HEK293 (cell line): ENCODE results near the gene MAN1B1.

Source experiments
- CTCF ChIA-PET: fragments of 350-600 bp; formaldehyde crosslinking; extraction: SDS; loops from one replicate; lab custom pipeline; 2021; ENCODE audit warnings: antibody characterized with exemption; lab: Yijun Ruan, JAX
- POLR2A ChIA-PET: fragments of 300-600 bp; formaldehyde crosslinking; extraction: SDS; loops from one replicate; lab custom pipeline; 2020; ENCODE audit warnings: antibody characterized with exemption, inconsistent platforms; lab: Yijun Ruan, JAX
- H3K27ac ChIP-seq: fragments of 200-500 bp; sonication (Bioruptor generic); 2 replicates; pipeline ENCODE4 v1.5.1; 2014; ENCODE audit warnings: low read depth, low read length, control low read depth, inconsistent platforms; ENCODE audit errors: extremely low read depth
- H3K36me3 ChIP-seq, 2 experiments: fragments of 200-500 bp in 1 of 2; sonication (Bioruptor generic) in 1 of 2; 1 replicate in 1 of 2; 2 replicates in 1 of 2; pipeline ENCODE4 v1.5.1; 2014 to 2017; ENCODE audit warnings: inconsistent platforms in 2 of 2, low read length in 2 of 2; ENCODE audit not compliant: control insufficient read depth in 2 of 2, insufficient read depth in 1 of 2
- H3K4me1 ChIP-seq: fragments of 200-500 bp; sonication (Bioruptor generic); 2 replicates; pipeline ENCODE4 v1.5.1; 2014; ENCODE audit warnings: mild to moderate bottlenecking, low read length, inconsistent platforms; ENCODE audit not compliant: control insufficient read depth, insufficient read depth
- H3K4me3 ChIP-seq: 2 replicates; pipeline ENCODE4 v1.5.1; 2011; ENCODE audit warnings: low read depth, mild to moderate bottlenecking, control low read depth, low read length, moderate library complexity
- H3K9me3 ChIP-seq: fragments of 200-500 bp; sonication (Bioruptor generic); 2 replicates; pipeline ENCODE4 v1.5.1; 2014; ENCODE audit warnings: low read depth, low read length, inconsistent platforms; ENCODE audit not compliant: control insufficient read depth, insufficient read depth
- BCL11A ChIP-seq: fragments of 450-650 bp; formaldehyde crosslinking; IDR thresholded peaks from 2 replicates; pipeline ENCODE4 v1.5.1; 2016; ENCODE audit warnings: low read depth, missing biosample characterization, missing genetic modification characterization
- BCL11B ChIP-seq: fragments of 450-650 bp; formaldehyde crosslinking; IDR thresholded peaks from 2 replicates; pipeline ENCODE4 v1.5.1; 2016; ENCODE audit warnings: low read depth, missing biosample characterization, missing genetic modification characterization
- CTCF ChIP-seq: fragments of 450-650 bp; formaldehyde crosslinking; IDR thresholded peaks from 2 replicates; pipeline ENCODE4 v1.5.1; 2016; ENCODE audit warnings: missing biosample characterization, missing genetic modification characterization
- ZBTB8A ChIP-seq: fragments of 450-650 bp; formaldehyde crosslinking; IDR thresholded peaks from 2 replicates; pipeline ENCODE4 v1.5.1; 2016; ENCODE audit warnings: missing biosample characterization, missing genetic modification characterization
- ZNF10 ChIP-seq: fragments of 450-650 bp; formaldehyde crosslinking; IDR thresholded peaks from 2 replicates; pipeline ENCODE4 v1.5.1; 2017; ENCODE audit warnings: missing biosample characterization, missing genetic modification characterization
- ZNF155 ChIP-seq: fragments of 450-650 bp; formaldehyde crosslinking; IDR thresholded peaks from 2 replicates; pipeline ENCODE4 v1.5.1; 2016; ENCODE audit warnings: missing biosample characterization, missing genetic modification characterization
- ZNF2 ChIP-seq: fragments of 450-650 bp; formaldehyde crosslinking; IDR thresholded peaks from 2 replicates; pipeline ENCODE4 v1.5.1; 2016; ENCODE audit warnings: missing biosample characterization, missing genetic modification characterization
- ZNF561 ChIP-seq: fragments of 450-650 bp; IDR thresholded peaks from 2 replicates; pipeline ENCODE4 v1.5.1; 2018; ENCODE audit warnings: missing biosample characterization, missing genetic modification characterization, borderline replicate concordance
- TF ChIP-seq, protein P1 (sequence below): fragments of 450-650 bp; formaldehyde crosslinking; IDR thresholded peaks from 2 replicates; pipeline ENCODE4 v1.5.1; 2016; ENCODE audit warnings: missing biosample characterization, missing genetic modification characterization
- TF ChIP-seq, protein P2 (sequence below): fragments of 450-650 bp; formaldehyde crosslinking; IDR thresholded peaks from 2 replicates; pipeline ENCODE4 v1.5.1; 2016; ENCODE audit warnings: missing biosample characterization, missing genetic modification characterization

Gene MAN1B1

GRCh38 chr9:137110147-137110910, 23.5 kb downstream of the MAN1B1 start:
- ChIA-PET CTCF (no interaction called here), POLR2A (no interaction called here)
- Histone ChIP-seq H3K36me3 (peaks cover 0 to 45% of the 10 kb centered on the region in 2 experiments; a peak in 1 of 3 replicates), H3K4me3 (no peak overlapping the region), H3K27ac (no peak overlapping the region), H3K4me1 (no peaks in the 10 kb centered on the region), H3K9me3 (no peaks in the 10 kb centered on the region)
- TF ChIP-seq ZNF561 (tag by site-specific recombination), result no peak

DNA sequence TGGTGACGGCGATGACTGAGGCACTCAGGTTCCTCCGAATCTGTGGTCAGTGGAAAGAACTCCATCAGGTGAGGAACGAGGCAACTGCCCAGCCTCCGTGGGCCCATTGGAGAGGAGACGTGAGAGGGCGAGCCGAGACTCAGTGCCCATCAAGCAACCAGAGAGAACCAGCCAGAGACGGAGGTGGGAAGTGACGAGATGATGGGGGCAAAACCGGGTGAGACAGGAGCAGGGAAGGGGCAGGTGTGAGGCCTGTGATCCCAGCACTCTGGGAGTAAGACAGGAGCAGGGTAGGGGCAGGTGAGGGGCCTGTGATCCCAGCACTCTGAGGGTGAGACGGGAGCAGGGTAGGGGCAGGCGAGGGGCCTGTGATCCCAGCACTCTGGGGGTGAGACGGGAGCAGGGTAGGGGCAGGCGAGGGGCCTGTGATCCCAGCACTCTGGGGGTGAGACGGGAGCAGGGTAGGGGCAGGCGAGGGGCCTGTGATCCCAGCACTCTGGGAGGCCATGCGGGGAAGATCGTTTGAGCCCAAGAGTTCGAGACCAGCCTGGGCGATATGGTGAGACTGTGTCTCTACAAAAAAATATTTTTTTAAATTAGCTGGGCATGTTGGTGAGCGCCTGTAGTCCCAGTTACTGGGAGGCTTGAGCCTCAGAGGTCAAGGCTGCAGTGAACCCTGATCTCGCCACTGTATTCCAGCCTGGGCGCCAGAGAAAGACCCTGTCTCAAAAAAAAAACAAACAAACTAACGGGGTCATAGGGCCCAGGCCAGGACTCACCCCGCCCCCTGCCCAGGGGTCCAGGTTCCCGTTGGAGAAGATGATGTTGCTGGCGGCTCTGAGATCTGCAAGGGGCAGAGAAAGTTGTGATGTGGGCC, 24.4 kb downstream of the MAN1B1 start:
- Histone ChIP-seq H3K4me3 (no peak overlapping the region), H3K27ac (no peak overlapping the region), H3K4me1 (no peaks in the 10 kb centered on the region), H3K9me3 (no peaks in the 10 kb centered on the region), H3K36me3 (peaks cover 0 to 38% of the 10 kb centered on the region in 2 experiments; a peak in 1 of 3 replicates)
- TF ChIP-seq ZNF155 (tag by site-specific recombination) (no peak), ZNF10 (tag by site-specific recombination) (no peak), BCL11A (tag by site-specific recombination) (peak; percentile 59; the same call in 1 of the 2 replicates), BCL11B (peak; percentile 35; the same call in 1 of the 2 replicates), CTCF (tag by site-specific recombination) (no peak), ZBTB8A (no peak), ZNF2 (tag by site-specific recombination) (no peak)
- TF ChIP-seq, protein P1, sequence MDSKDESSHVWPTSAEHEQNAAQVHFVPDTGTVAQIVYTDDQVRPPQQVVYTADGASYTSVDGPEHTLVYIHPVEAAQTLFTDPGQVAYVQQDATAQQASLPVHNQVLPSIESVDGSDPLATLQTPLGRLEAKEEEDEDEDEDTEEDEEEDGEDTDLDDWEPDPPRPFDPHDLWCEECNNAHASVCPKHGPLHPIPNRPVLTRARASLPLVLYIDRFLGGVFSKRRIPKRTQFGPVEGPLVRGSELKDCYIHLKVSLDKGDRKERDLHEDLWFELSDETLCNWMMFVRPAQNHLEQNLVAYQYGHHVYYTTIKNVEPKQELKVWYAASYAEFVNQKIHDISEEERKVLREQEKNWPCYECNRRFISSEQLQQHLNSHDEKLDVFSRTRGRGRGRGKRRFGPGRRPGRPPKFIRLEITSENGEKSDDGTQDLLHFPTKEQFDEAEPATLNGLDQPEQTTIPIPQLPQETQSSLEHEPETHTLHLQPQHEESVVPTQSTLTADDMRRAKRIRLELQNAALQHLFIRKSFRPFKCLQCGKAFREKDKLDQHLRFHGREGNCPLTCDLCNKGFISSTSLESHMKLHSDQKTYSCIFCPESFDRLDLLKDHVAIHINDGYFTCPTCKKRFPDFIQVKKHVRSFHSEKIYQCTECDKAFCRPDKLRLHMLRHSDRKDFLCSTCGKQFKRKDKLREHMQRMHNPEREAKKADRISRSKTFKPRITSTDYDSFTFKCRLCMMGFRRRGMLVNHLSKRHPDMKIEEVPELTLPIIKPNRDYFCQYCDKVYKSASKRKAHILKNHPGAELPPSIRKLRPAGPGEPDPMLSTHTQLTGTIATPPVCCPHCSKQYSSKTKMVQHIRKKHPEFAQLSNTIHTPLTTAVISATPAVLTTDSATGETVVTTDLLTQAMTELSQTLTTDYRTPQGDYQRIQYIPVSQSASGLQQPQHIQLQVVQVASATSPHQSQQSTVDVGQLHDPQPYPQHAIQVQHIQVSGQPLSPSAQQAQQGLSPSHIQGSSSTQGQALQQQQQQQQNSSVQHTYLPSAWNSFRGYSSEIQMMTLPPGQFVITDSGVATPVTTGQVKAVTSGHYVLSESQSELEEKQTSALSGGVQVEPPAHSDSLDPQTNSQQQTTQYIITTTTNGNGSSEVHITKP (tag by site-specific recombination), result no peak
- TF ChIP-seq, protein P2, sequence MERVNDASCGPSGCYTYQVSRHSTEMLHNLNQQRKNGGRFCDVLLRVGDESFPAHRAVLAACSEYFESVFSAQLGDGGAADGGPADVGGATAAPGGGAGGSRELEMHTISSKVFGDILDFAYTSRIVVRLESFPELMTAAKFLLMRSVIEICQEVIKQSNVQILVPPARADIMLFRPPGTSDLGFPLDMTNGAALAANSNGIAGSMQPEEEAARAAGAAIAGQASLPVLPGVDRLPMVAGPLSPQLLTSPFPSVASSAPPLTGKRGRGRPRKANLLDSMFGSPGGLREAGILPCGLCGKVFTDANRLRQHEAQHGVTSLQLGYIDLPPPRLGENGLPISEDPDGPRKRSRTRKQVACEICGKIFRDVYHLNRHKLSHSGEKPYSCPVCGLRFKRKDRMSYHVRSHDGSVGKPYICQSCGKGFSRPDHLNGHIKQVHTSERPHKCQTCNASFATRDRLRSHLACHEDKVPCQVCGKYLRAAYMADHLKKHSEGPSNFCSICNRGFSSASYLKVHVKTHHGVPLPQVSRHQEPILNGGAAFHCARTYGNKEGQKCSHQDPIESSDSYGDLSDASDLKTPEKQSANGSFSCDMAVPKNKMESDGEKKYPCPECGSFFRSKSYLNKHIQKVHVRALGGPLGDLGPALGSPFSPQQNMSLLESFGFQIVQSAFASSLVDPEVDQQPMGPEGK, result no peak
- POLR2A ChIA-PET, result no interaction called here
- CTCF ChIA-PET, result no interaction called here
